ENCODE measurements around the gene PAIP2B. TPM values are rescaled to one million over a fixed set of nuclear protein-coding genes. Genes with fewer than 3 reads are reported as not detected.
A peak's percentile ranks its signal among the peaks of the same experiment; 100 is the strongest.

PAIP2B gene
- total and polyA plus RNA-seq, 5 donors = 14.2 to 34.5 (median 28.0) TPM

GRCh38 chr2:71154279-71154678, 72.6 kb downstream of the PAIP2B start:
- 69% methylated on average over 8 of the region's 8 CpGs for WGBS
- intact Hi-C loops (cut with DNase I) = no loop called here
- no peak overlapping the region for H3K4me3 ChIP-seq (ENCODE audit: low read length)
- ATAC-seq (no peak), DNase-seq (no peak)
- no peaks in the 10 kb centered on the region for H3K27me3 ChIP-seq (ENCODE audit: control insufficient read depth, insufficient read depth)
- no peak overlapping the region for H3K27ac ChIP-seq (ENCODE audit: low read length)
- H3K9me3 ChIP-seq (ENCODE audit: control insufficient read depth, low read length) = no peaks in the 10 kb centered on the region
- no peaks in the 10 kb centered on the region for H3K4me1 ChIP-seq (ENCODE audit: control insufficient read depth, insufficient read depth, low read length)

- intact Hi-C loops (cut with DNase I) = no loop called here
- Histone ChIP-seq H3K27ac (ENCODE audit: low read length) (no peak overlapping the region), H3K9me3 (ENCODE audit: control insufficient read depth, low read length) (no peaks in the 10 kb centered on the region), H3K4me3 (ENCODE audit: low read length) (no peak overlapping the region), H3K27me3 (ENCODE audit: control insufficient read depth, insufficient read depth) (no peaks in the 10 kb centered on the region), H3K4me1 (ENCODE audit: control insufficient read depth, insufficient read depth, low read length) (no peaks in the 10 kb centered on the region)
- no peak for DNase-seq
- no peak for ATAC-seq
- 73% methylated on average over 11 of the region's 11 CpGs for WGBS
These were observed 73.2 kb downstream of the PAIP2B start for GRCh38 chr2:71153585-71154224.

- Histone ChIP-seq H3K27ac (ENCODE audit: low read length) (no peak overlapping the region), H3K4me1 (ENCODE audit: control insufficient read depth, insufficient read depth, low read length) (no peaks in the 10 kb centered on the region), H3K9me3 (ENCODE audit: control insufficient read depth, low read length) (no peaks in the 10 kb centered on the region), H3K27me3 (ENCODE audit: control insufficient read depth, insufficient read depth) (no peaks in the 10 kb centered on the region), H3K4me3 (ENCODE audit: low read length) (no peak overlapping the region)
- whole genome bisulfite sequencing = 98% methylated on average over 1 of the region's 1 CpG
- DNase-seq = no peak
- intact Hi-C loops (cut with DNase I) = no loop called here
- no peak for ATAC-seq
These were observed 75.3 kb downstream of the PAIP2B start for GRCh38 chr2:71151620-71152019.

- Histone ChIP-seq H3K4me1 (ENCODE audit: control insufficient read depth, insufficient read depth, low read length) (no peaks in the 10 kb centered on the region), H3K27ac (ENCODE audit: low read length) (no peak overlapping the region), H3K27me3 (ENCODE audit: control insufficient read depth, insufficient read depth) (no peaks in the 10 kb centered on the region), H3K9me3 (ENCODE audit: control insufficient read depth, low read length) (no peaks in the 10 kb centered on the region), H3K4me3 (ENCODE audit: low read length) (no peak overlapping the region)
- WGBS = 43% methylated on average over 3 of the region's 3 CpGs
- intact Hi-C loops (cut with DNase I) = no loop called here
- DNase-seq = peak in 1 of 3 donors; percentile 49
- ATAC-seq = peak; percentile 15 to 28
These were observed 76.7 kb downstream of the PAIP2B start for GRCh38 chr2:71150082-71150816.

- ATAC-seq (no peak), DNase-seq (no peak)
- Histone ChIP-seq H3K9me3 (ENCODE audit: control insufficient read depth, low read length) (no peaks in the 10 kb centered on the region), H3K4me3 (ENCODE audit: low read length) (no peak overlapping the region), H3K27ac (ENCODE audit: low read length) (no peak overlapping the region), H3K27me3 (ENCODE audit: control insufficient read depth, insufficient read depth) (no peaks in the 10 kb centered on the region), H3K4me1 (ENCODE audit: control insufficient read depth, insufficient read depth, low read length) (no peaks in the 10 kb centered on the region)
- 57% methylated on average over 2 of the region's 2 CpGs for WGBS
- intact Hi-C loops (cut with DNase I) = no loop called here
These were observed 78.3 kb downstream of the PAIP2B start for GRCh38 chr2:71148506-71149063.

- no peak for DNase-seq
- peak in 1 of 2 donors; percentile 29 for ATAC-seq
- Histone ChIP-seq H3K4me1 (ENCODE audit: control insufficient read depth, insufficient read depth, low read length) (no peaks in the 10 kb centered on the region), H3K4me3 (ENCODE audit: low read length) (no peak overlapping the region), H3K27me3 (ENCODE audit: control insufficient read depth, insufficient read depth) (no peaks in the 10 kb centered on the region), H3K9me3 (ENCODE audit: control insufficient read depth, low read length) (no peaks in the 10 kb centered on the region), H3K27ac (ENCODE audit: low read length) (no peak overlapping the region)
- 62% methylated on average over 3 of the region's 3 CpGs for WGBS
- intact Hi-C loops (cut with DNase I) = no loop called here
These were observed 83.1 kb downstream of the PAIP2B start for GRCh38 chr2:71143782-71144181.

- no peak for ATAC-seq
- Histone ChIP-seq H3K27me3 (ENCODE audit: control insufficient read depth, insufficient read depth) (no peaks in the 10 kb centered on the region), H3K4me1 (ENCODE audit: control insufficient read depth, insufficient read depth, low read length) (no peaks in the 10 kb centered on the region), H3K4me3 (ENCODE audit: low read length) (no peak overlapping the region), H3K27ac (ENCODE audit: low read length) (no peak overlapping the region), H3K9me3 (ENCODE audit: control insufficient read depth, low read length) (no peaks in the 10 kb centered on the region)
- DNase-seq = no peak
- intact Hi-C loops (cut with DNase I) = no loop called here
- WGBS = 94% methylated on average over 3 of the region's 3 CpGs
These were observed 90.7 kb downstream of the PAIP2B start for GRCh38 chr2:71136174-71136573.

GRCh38 chr2:71133603-71134002, 93.3 kb downstream of the PAIP2B start:
- Histone ChIP-seq H3K4me1 (ENCODE audit: control insufficient read depth, insufficient read depth, low read length) (no peaks in the 10 kb centered on the region), H3K9me3 (ENCODE audit: control insufficient read depth, low read length) (no peaks in the 10 kb centered on the region), H3K4me3 (ENCODE audit: low read length) (no peak overlapping the region), H3K27me3 (ENCODE audit: control insufficient read depth, insufficient read depth) (no peaks in the 10 kb centered on the region), H3K27ac (ENCODE audit: low read length) (no peak overlapping the region)
- intact Hi-C loops (cut with DNase I) = no loop called here
- DNase-seq = no peak
- ATAC-seq = no peak

Other genes starting within 250 kb of the PAIP2B start
- 1 to 10 TPM in 3 of 4 donors, under 1 TPM in 1; 0.71 to 3.1 (median 1.1) TPM for gene ANKRD53, start 248.5 kb downstream of the PAIP2B start, total RNA-seq
- 1.3 TPM for gene ANKRD53, start 248.5 kb downstream of the PAIP2B start, polyA plus RNA-seq
- gene TEX261, start 232.2 kb downstream of the PAIP2B start, total RNA-seq = 10 to 100 TPM; 43.4 to 59.4 (median 51.0) TPM
- gene TEX261, start 232.2 kb downstream of the PAIP2B start, polyA plus RNA-seq = 37.7 TPM
- gene NAGK, start 158.5 kb downstream of the PAIP2B start, total RNA-seq = 10 to 100 TPM; 50.1 to 63.1 (median 57.8) TPM
- gene NAGK, start 158.5 kb downstream of the PAIP2B start, polyA plus RNA-seq = 53.5 TPM
- 10 to 100 TPM; 25.0 to 32.6 (median 28.8) TPM for gene MCEE, start 96.9 kb downstream of the PAIP2B start, total RNA-seq
- gene MCEE, start 96.9 kb downstream of the PAIP2B start, polyA plus RNA-seq = 44.2 TPM
- gene MPHOSPH10, start 96.5 kb downstream of the PAIP2B start, total RNA-seq = 10 to 100 TPM; 19.1 to 22.3 (median 21.2) TPM
- gene MPHOSPH10, start 96.5 kb downstream of the PAIP2B start, polyA plus RNA-seq = 23.4 TPM
- 10 to 100 TPM; 72.3 to 84.2 (median 78.9) TPM for gene ZNF638, start 104.7 kb upstream of the PAIP2B start, total RNA-seq
- gene ZNF638, start 104.7 kb upstream of the PAIP2B start, polyA plus RNA-seq = 69.9 TPM
- 10 to 100 TPM; 42.0 to 49.4 (median 43.8) TPM for gene DYSF, start 226.5 kb upstream of the PAIP2B start, total RNA-seq
- 36.7 TPM for gene DYSF, start 226.5 kb upstream of the PAIP2B start, polyA plus RNA-seq